IPS-18c (cell line): ENCODE measurements around the gene CAGE1.
"Not testable (repeated sequence)": the region's sequence is repeated elsewhere in the genome, so short reads cannot be mapped to it uniquely, and the experiment has no call there.

Source experiments
- H3K4me3 ChIP-seq: 2 replicates; pipeline ENCODE4 v1.7.0; 2013; ENCODE audit warnings: low read depth, mild to moderate bottlenecking, low read length, moderate library complexity; ENCODE audit not compliant: insufficient read depth
- H3K9me3 ChIP-seq: one replicate; pipeline ENCODE4 v1.6.1; 2013; ENCODE audit warnings: mild to moderate bottlenecking, low read length, moderate library complexity; ENCODE audit not compliant: control insufficient read depth, insufficient read depth

CAGE1 gene

DNA sequence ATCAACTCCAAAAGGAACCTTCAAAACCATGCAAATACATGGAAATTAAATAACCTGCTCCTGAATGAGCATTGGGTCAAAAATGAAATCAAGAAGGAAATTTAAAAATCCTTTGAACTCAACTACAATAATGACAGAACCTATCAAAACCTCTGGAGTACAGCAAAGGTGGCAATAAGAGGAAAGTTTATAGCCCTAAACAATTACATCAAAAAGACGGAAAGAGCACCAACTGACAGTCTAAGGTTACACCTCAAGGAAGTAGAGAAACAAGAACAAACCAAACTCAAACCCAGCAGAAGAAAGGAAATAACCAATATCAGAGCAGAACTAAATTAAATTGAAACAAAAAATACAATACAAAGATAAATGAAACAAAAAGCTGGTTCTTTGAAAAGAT lies 39.0 kb downstream of the CAGE1 start:
- H3K4me3 ChIP-seq, H3K9me3 ChIP-seq: not testable (repeated sequence)

DNA sequence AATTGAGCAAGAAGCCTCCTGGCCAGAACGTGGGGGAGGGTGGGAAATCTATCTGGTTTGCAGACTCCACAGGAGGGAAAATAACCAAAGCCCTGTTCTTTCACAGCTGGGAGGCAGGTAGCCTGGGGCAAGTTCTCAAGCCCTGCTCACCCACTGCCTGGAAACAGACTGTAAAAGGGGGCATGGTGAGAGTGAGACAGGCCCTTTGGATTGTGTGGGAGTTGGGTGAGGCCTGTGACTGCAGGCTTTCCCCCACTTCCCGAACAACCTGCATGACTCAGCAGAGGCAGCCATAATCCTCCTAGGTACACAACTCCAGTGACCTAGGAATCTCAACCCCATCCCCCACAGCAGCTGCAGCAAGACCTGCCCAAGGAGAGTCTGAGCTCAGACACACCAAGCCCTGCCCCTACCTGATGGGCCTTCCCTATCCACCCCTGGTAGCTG lies 42.0 kb downstream of the CAGE1 start:
- not testable (repeated sequence) for H3K9me3 ChIP-seq, H3K4me3 ChIP-seq

DNA sequence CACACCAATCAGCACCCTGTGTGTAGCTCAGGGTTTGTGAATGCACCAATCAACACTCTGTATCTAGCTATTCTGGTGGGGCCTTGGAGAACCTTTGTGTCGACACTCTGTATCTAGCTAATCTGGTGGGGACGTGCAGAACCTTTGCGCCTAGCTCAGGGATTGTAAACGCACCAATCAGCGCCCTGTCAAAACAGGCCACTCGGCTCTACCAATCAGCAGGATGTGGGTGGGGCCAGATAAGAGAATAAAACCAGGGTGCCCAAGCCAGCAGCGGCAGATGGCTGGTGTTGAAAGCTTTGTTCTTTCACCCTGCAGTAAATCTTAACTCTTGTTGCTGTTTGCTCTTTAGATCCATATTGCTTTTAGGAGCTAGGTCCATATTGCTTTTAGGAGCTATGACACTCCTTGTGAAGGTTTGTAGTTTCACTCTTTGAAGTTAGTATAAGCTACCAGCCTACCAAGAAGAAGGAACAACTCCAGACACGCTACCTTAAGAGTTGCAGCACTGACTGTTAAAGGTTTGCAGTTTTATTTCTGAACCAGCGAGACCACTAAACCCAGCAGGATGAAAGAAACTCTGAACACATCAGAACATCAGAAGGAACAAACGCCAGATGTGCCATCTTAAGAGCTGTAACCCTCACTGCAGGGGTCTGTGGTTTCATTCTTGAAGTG lies 44.6 kb downstream of the CAGE1 start:
- H3K4me3 ChIP-seq, H3K9me3 ChIP-seq: not testable (repeated sequence)

DNA sequence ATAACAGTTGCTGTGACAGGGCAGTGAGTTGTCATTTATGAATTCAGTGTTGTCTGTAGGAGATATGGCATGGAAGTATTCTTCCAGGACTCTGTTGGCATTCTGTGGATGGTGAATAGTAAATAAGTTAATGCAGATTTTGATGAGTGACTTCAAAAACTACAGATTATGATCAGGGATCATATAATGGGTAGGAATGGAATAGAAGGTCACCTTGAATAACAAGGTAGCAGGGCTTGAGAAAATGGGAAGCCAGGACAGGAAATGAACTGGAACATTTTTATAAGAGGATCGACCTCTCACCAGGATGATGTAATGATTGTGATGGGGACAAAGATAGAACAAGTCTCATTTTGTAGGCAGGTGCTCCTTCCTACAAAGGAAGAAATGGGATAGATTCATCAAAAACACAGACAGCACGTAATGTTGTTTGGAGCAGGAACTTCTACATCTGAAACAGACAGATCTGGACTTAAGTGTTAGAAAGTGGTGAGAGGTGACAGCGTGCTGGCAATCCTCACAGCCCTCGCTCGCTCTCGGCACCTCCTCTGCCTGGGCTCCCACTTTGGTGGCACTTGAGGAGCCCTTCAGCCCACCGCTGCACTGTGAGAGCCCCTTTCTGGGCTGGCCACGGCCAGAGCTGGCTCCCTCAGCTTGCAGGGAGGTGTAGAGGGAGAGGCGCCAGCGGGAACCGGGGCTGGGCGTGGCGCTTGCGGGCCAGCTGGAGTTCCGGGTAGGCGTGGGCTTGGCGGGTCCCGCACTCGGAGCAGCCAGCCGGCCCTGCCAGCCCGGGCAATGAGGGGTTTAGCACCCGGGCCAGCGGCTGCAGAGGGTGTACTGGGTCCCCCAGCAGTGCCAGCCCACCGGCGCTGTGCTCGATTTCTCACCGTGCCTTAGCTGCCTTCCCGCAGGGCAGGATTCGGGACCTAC lies 45.7 kb downstream of the CAGE1 start:
- H3K9me3 ChIP-seq: no peaks in the 10 kb centered on the region
- no peak overlapping the region for H3K4me3 ChIP-seq

DNA sequence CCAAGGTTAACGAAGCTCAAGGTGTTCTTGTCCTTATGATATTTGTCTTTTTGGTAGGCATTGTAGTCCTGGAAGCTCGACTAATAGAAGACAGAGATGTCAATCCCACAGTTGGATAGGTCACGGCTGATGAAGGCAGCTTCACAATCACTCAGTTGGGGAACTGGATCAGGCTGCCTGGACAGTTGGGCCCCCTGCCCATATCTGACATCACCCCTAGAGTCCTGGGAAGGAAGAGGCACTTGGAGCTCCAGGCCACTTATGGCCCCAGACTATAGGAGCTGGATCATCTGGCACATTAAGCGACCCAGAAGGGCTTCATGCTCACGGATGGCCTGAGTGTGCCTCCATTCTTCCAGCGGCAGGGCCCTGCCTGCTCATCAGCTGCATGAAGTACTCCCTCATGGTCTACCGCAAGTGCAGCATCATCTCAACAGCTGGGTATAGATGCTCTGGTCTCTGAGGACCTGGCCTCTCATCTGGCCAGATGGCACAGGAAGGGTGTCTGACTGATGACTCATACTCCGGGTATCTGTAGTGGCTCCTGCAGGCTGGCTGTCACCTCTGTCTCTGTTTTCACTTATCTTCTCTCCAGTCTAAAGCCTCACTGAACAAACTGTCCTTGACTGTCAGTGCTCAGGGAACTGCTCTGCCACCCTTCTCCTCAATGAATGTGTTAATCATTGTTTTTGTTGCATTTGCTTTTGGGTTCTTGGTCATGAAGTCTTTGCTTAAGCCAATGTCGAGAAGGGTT lies 47.4 kb downstream of the CAGE1 start:
- Histone ChIP-seq H3K4me3 (no peak overlapping the region), H3K9me3 (no peaks in the 10 kb centered on the region)

DNA sequence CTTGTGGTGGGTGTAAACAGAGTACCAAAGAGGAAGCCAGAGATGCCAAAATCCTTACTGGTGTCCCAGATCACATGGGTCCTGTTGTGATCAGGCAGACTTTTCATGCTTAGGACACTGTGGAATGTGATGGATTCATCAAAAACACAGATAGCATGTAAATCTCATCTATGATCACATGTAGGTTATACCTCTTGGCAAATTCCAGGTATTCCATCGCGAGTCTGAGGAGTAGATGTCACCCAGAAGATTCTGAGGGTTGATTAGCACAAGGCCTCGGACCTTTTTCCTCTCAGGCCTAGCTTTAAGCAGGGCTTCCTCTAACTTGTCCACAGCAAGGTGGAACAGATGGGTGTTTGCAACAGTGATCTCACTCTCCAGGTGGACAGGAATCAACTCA lies 48.3 kb downstream of the CAGE1 start:
- no peak overlapping the region for H3K4me3 ChIP-seq
- H3K9me3 ChIP-seq: no peaks in the 10 kb centered on the region

DNA sequence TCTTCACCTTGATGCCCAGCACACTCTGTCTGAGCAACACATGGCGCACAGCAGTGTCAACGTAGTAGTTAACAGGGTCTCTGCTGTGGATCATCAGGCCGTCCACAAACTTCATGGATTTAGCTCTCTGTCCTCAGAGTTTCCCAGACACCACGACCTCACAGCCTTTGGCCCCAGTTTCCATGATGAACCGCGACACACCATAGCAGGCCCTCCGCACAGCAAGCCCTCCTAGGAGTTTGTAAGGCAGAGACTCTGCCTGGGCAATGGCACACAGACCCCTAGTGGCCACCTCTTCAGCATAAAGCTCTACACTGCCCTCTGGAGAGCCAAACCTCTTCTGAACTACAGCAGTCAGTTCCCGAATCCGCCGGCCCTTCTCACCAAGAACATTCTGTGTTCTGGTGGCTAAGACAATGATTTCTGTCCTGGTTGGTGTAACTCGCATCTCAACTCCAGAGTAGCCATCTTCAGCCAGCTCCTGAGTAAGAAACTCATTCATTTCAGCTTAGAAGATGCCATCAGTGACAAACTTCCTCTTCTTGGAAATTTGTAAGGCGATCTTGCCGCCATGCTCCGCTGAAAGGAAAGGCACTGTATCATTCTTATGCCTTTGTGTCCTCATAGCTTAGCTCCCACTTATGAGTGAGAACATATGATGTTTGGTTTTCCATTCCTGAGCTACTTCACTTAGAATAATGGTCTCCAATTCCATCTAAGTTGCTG lies 50.4 kb downstream of the CAGE1 start:
- not testable (repeated sequence) for H3K9me3 ChIP-seq, H3K4me3 ChIP-seq

DNA sequence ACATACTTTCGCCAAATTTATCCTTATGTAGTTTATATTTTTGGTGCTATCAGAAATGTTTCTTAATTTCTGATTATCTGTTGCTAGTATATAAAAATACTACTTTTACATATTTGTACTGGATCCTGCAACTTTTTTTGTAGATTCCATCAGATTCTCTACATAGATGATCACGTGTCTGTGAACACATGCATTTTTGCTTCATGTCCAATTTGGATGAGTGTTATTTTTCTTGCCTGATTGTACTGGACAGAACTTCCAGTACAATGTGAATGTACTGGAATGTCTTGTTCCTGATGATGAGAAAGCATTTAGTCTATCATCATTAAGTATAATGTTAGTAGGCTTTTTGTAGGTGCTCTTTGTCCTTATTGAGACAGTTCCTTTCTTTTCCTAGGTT lies 51.5 kb downstream of the CAGE1 start:
- Histone ChIP-seq H3K9me3 (peaks cover 2% of the 10 kb centered on the region), H3K4me3 (no peak overlapping the region)

DNA sequence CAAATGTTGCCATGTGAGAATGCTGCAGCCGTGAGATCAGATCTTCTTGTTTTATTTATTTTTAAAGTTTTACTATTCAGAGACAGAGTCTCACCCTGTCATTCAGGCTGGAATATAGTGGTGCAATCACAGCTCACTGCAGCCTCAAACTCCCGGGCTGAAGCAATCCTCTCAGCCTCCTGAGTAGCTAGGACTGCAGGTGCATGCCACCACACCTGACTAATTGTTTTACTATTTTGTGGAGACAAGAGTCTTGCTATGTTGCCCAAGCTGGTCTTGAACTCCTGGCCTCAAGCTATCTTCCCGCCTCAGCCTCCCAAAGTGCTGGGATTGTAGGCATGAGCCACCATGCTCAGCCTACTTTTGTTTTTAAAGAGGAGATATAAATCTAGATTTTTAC lies 54.0 kb downstream of the CAGE1 start:
- H3K9me3 ChIP-seq: peaks cover 2% of the 10 kb centered on the region
- H3K4me3 ChIP-seq: no peak overlapping the region

DNA sequence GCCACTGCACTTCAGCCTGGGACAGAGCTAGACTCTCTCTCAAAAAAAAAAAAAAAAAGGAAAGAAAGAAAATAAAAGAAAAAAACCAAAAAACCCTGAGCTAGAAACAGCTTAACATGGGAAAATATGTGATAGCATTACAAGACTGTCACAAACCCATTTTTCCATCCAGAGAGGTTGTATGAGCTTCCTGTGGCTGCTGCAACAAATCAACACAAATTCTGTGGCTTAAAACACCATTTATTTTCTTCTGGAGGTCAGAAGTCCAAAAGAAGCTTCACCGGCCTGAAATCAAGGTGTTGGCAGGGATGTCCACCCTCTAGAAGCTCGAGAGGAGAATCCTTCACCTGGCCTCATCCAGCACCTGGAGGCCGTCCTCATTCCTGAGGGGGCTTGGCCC lies 54.9 kb downstream of the CAGE1 start:
- Histone ChIP-seq H3K9me3 (peaks cover 2% of the 10 kb centered on the region), H3K4me3 (no peak overlapping the region)

DNA sequence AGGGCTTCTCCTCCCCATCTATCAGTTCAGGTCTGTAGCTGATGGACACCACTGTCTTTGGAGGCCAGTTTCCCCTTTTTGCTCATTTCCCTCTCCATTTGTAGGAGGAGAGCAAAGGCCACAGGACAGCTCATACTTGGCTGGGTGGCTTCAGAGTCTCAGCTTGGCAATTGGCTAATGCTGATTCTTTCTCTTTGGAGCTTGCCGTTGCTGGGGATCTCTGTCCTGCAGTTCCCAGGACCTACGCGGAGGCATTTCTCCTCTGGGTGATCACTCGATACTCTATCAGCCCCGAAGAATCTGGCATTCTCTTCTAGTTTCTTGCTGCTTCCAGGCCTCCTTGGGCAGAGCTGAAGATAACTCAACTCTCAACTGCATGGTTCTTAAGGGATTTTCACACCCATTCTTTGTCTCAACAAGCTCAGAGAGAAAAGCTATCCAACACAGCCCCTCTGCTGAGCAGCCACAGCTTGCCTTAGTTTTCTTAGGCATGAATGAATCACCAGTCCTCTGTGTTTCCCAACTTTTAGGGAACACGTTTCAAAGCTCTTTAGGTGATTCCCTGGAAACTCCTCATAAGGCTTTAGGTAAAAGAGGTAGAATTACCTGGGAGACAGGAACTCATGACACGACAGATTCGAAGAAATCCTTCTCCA lies 57.3 kb downstream of the CAGE1 start:
- Histone ChIP-seq H3K9me3 (peaks cover 2% of the 10 kb centered on the region), H3K4me3 (no peak overlapping the region)

DNA sequence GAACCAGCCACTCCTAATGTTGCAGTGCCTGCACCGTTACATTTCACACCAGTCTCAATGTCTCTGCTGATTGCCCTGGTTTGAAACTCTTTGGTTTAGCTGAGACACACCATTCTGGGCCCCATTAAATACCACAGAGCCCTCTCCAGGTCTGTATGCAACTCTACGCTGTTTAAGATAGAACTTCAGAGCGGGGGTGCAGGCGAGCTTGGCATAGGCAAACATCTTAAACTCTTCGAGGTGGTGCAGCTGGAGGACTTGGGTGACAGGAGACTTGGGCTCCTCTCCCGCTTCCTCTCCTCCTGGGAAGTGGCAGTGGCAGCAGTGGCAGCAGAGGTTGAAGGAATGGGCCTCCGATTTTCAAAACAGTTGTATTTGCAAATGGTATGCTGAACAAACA lies 58.1 kb downstream of the CAGE1 start:
- H3K9me3 ChIP-seq: peaks cover 2% of the 10 kb centered on the region
- no peak overlapping the region for H3K4me3 ChIP-seq

DNA sequence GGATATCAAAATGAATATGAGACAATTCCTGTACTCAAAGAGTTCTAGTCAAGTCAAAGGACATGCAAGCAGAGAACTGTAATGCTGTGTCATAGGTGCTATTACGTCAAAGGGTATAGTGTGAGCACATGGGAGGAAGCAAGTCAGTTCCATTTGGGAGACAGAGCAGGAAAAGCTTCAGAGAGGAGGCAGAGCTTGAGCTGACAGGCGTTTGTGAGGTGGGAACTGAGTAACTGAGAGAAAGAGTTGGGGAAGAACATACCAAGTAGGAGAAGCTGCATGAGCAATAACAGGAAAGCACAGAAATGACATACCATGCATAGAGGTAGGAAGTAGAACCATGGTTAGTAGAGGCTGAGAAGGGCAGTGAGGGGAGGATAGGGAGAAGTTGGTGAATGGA lies 61.3 kb downstream of the CAGE1 start:
- no peak overlapping the region for H3K4me3 ChIP-seq

DNA sequence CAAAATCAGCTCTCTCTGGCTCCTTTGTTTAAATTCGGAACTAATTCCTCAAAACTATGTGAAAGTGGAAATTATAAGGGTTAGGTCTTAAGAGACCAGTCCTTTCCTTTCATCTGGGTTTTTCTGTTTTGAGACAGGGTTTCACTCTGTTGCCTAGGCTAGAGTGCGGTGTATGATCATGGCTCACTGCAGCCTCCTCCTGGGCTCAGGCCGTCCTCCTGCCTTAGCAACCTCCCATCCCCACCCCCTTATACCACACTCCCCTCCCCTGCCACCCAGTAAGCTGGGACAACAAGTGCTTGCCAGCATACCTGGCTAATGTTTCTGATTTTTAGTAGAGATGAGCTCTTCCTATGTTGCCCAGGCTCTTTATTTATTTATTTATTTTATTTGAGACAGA lies 63.8 kb downstream of the CAGE1 start:
- H3K9me3 ChIP-seq: no peaks in the 10 kb centered on the region
- no peak overlapping the region for H3K4me3 ChIP-seq

More for the DNA sequence above, 61.3 kb downstream of the CAGE1 start:
- no peaks in the 10 kb centered on the region for H3K9me3 ChIP-seq

DNA sequence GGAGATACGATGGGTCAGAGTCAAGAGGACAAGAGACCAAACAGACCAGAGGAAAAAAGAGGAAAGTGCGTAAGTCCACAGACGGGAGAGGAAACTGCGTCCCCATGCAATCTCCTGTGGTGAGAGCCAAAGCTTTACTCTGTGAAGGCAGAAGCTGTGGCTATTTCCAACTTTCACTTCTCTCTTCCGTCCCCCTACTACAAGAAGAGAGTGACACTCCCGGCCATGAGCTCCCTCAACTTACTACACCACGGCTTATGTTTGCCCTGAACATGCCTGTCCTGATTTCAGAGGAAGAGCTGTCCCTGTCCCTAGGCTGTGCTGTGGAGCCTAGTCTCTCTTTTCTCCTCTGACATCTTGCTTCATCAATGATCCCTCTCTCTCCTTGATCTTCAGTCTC lies 65.0 kb downstream of the CAGE1 start:
- H3K4me3 ChIP-seq: no peak overlapping the region

DNA sequence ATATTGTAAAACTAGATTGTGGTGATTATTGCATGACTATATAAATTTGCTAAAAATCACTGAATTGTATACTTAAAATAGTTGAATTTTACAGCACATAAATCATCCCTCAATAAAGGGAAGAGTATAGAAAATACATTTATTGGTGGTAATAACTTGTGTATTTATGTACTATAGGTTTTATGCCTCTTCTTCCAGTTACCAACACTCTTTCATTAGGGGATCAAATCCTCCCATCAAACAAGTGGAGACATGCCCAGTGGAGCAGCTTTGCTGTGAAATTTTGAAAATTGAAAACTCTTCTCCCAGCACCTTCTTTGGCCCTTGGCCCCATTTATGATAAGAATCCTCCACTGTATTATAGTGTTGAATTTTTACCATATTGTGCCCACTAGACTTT lies 66.5 kb downstream of the CAGE1 start:
- Histone ChIP-seq H3K9me3 (no peaks in the 10 kb centered on the region), H3K4me3 (no peak overlapping the region)

More for the DNA sequence above, 65.0 kb downstream of the CAGE1 start:
- H3K9me3 ChIP-seq: no peaks in the 10 kb centered on the region

DNA sequence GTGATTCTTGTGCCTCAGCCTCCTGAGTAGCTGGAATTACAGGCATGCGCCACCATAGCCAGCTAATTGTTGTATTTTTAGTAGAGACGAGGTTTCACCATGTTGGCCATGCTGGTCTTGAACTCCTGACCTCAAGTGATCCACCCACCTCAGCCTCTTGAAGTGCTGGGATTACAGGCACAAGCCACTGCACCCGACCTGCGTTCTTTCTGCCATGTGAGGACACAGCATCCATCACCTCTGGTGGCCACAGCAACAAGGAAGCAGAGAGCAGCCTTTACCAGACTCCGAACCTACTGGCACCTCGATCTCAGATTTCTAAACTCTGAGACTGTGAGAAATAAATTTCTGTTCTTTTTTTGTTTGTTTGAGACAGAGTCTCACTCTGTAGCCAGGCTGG lies 67.7 kb downstream of the CAGE1 start:
- not testable (repeated sequence) for H3K4me3 ChIP-seq, H3K9me3 ChIP-seq
